Measurements from ENCODE around the gene LDLR.

DNA sequence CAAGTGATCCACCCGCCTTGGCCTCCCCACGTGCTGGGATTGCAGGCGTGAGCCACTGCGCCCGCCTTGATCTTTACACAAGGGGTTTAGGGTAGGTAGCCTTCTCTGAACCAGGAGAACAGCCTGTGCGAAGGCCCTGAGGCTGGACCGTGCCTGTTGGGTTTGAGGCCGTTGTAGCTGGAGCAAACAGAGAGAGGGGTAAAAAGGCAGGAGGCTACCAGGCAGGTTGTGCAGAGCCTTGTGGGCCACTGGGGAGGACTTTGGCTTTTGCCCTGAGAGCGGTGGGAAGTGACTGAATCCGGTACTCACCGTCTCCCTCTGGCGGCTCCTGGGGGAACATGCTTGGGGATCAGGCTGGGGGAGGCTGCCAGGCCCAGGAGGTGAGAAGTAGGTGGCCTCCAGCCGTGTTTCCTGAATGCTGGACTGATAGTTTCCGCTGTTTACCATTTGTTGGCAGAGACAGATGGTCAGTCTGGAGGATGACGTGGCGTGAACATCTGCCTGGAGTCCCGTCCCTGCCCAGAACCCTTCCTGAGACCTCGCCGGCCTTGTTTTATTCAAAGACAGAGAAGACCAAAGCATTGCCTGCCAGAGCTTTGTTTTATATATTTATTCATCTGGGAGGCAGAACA is 41.7 kb downstream of the LDLR start:
- TF ChIP-seq, protein P1, sequence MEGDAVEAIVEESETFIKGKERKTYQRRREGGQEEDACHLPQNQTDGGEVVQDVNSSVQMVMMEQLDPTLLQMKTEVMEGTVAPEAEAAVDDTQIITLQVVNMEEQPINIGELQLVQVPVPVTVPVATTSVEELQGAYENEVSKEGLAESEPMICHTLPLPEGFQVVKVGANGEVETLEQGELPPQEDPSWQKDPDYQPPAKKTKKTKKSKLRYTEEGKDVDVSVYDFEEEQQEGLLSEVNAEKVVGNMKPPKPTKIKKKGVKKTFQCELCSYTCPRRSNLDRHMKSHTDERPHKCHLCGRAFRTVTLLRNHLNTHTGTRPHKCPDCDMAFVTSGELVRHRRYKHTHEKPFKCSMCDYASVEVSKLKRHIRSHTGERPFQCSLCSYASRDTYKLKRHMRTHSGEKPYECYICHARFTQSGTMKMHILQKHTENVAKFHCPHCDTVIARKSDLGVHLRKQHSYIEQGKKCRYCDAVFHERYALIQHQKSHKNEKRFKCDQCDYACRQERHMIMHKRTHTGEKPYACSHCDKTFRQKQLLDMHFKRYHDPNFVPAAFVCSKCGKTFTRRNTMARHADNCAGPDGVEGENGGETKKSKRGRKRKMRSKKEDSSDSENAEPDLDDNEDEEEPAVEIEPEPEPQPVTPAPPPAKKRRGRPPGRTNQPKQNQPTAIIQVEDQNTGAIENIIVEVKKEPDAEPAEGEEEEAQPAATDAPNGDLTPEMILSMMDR (IDR thresholded peaks at IDR 0.05; ENCODE audit: insufficient read depth, low read length, poor library complexity, severe bottlenecking) = peak; percentile 50
- TF ChIP-seq EZH2phosphoT487 (conservative IDR thresholded peaks at IDR 0.05; ENCODE audit: low read length) = no peak

Data from SU-DHL-6 (cell line).